Measurements from ENCODE around the gene F2RL1. TPM values are rescaled to one million over a fixed set of nuclear protein-coding genes. Genes with fewer than 3 reads are reported as not detected.
"Not testable (repeated sequence)": the region's sequence is repeated elsewhere in the genome, so short reads cannot be mapped to it uniquely, and the experiment has no call there.

F2RL1 gene
- total RNA-seq, 1 donor from 2014 or later, result 30.0 TPM

- peak; percentile 75 for DNase-seq
Observed at GRCh38 chr5:76807296-76807695, 11.5 kb upstream of the F2RL1 start.

- no peak for DNase-seq
Observed at GRCh38 chr5:76808141-76808691, 10.6 kb upstream of the F2RL1 start.

GRCh38 chr5:76809141-76809540, 9.7 kb upstream of the F2RL1 start:
- no peak for DNase-seq

- no peak for DNase-seq
Observed at GRCh38 chr5:76810236-76810635, 8.6 kb upstream of the F2RL1 start.

- DNase-seq, result no peak
Observed at GRCh38 chr5:76811214-76811613, 7.6 kb upstream of the F2RL1 start.

- not testable (repeated sequence) for DNase-seq
Observed at GRCh38 chr5:76812209-76812608, 6.6 kb upstream of the F2RL1 start.

- peak; percentile 72 for DNase-seq
Observed at GRCh38 chr5:76813982-76814562, 4.8 kb upstream of the F2RL1 start.

GRCh38 chr5:76816110-76816831, 2.6 kb upstream of the F2RL1 start:
- DNase-seq, result no peak

GRCh38 chr5:76819851-76820525, 1.2 kb downstream of the F2RL1 start:
- DNase-seq, result no peak

- no peak for DNase-seq
Observed at GRCh38 chr5:76820526-76820890, 1.7 kb downstream of the F2RL1 start.

GRCh38 chr5:76821136-76821535, 2.3 kb downstream of the F2RL1 start:
- DNase-seq, result no peak

- DNase-seq, result not testable (repeated sequence)
Observed at GRCh38 chr5:76822105-76822731, 3.4 kb downstream of the F2RL1 start.

- not testable (repeated sequence) for DNase-seq
Observed at GRCh38 chr5:76826416-76826815, 7.6 kb downstream of the F2RL1 start.

- DNase-seq, result peak; percentile 90
Observed at GRCh38 chr5:76831110-76831452, 12.3 kb downstream of the F2RL1 start.

GRCh38 chr5:76836181-76836580, 17.4 kb downstream of the F2RL1 start:
- peak; percentile 34 for DNase-seq

GRCh38 chr5:76836585-76836984, 17.8 kb downstream of the F2RL1 start:
- DNase-seq, result no peak

- peak; percentile 35 for DNase-seq
Observed at GRCh38 chr5:76838481-76839261, 19.8 kb downstream of the F2RL1 start.

- DNase-seq, result no peak
Observed at GRCh38 chr5:76841361-76841760, 22.5 kb downstream of the F2RL1 start.

- no peak for DNase-seq
Observed at GRCh38 chr5:76845890-76846289, 27.1 kb downstream of the F2RL1 start.

GRCh38 chr5:76849419-76850291, 30.8 kb downstream of the F2RL1 start, which contains the start of gene S100Z:
S100Z (plus strand) TSS chr5:76850014; CDS start chr5:76875360, 25,346 bp downstream.
- no peak for DNase-seq

- DNase-seq, result no peak
Observed at GRCh38 chr5:76850543-76851145, 31.8 kb downstream of the F2RL1 start.

All from dermis blood vessel endothelial cell (primary cell).